ENCODE results near the gene ADAM19.

The ADAM19 gene

DNA sequence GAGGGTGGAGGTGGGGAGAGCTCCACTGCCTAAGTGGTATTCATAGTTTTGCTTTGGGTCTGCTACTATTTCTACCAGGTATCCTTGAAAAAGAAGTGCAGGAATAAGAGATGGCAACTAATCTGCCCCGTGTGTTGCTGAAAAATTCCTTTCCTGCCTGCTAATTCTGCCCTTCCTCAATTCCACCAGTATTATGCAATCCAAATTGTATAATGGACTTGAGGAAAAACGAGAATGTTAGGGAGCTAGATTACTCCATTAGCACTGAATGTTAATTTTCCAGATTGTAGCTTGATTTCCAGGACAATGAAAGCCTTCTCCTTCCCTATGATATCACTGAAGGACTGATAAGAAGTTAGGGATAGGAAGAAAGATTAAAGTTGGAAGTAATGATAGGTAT is 16.9 kb downstream of the ADAM19 start:
- Mint-ChIP-seq H3K27me3 (no peaks in the 10 kb centered on the region), H3K9me3 (ENCODE audit: low read depth) (no peaks in the 10 kb centered on the region), H3K27ac (no peak overlapping the region), H3K36me3 (no peaks in the 10 kb centered on the region), H3K4me1 (ENCODE audit: low read depth) (peaks cover 6% of the 10 kb centered on the region), H3K4me3 (no peak overlapping the region)

DNA sequence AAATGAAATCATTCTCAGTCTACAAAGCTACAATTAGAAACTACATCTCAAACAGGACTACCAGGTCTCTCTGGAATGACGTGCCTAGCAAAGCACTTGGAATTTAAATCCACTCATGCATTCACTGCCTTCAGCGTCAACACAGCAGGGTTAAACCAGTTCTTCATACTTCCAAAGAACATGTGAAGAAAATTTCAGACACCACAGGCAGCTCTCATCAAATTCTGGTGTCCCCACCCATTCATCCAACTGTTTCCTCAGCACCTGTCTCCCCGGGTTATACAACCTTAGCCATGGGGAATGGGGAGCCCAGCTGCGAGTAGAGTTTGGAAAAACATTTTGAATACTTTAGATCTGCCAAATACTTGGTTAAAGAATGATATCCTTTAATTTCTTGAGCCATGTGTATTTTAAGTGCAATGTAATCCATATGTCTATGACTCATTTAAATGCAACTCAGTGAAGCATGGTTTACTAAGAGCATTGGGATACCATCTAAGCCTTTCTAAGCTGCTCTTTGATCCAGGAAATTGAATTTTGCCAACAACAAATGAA is 17.5 kb downstream of the ADAM19 start:
- H3K36me3 Mint-ChIP-seq = no peaks in the 10 kb centered on the region
- no peak overlapping the region for H3K4me3 Mint-ChIP-seq
- no peak overlapping the region for H3K27ac Mint-ChIP-seq
- H3K27me3 Mint-ChIP-seq = no peaks in the 10 kb centered on the region
- no peaks in the 10 kb centered on the region for H3K9me3 Mint-ChIP-seq (ENCODE audit: low read depth)
- H3K4me1 Mint-ChIP-seq (ENCODE audit: low read depth) = peaks cover 6% of the 10 kb centered on the region

DNA sequence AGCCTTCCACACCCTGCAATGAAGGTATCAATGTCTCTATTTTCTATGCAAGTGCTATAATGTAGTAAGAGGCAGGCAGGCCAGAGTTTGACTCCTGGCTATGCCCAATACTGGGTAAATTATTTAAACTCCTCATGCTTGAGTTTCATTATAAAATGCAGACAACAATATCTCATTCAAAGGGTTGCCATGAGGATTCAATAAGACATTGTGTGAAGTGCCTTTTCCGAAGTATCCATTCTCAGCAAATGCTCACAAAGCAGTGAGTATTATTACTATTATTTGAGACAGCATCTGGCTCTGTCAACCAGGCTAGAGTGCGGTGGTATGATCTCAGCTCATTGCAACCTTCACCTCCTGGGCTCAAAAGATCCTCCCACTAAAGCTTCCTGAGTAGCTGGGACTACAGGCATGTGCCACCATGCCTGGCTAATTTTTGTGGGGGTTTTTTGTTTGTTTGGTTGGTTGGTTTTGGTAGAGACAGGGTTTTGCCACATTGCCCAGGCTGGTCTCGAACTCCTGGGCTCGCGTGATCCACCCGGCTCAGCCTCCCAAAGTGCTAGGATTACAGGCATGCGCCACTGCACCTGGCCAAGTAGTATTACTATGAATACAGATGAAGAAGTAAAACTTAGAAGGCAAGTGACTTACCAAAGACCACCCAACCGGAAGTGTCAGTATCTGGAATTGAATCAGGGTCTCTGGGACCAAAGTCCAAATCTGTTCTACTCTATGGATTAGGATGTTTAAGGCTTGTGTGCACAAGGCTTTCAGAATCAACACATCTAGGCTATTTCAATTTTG is 18.8 kb downstream of the ADAM19 start:
- Mint-ChIP-seq H3K4me1 (ENCODE audit: low read depth) (peaks cover 9% of the 10 kb centered on the region), H3K27ac (no peak overlapping the region), H3K36me3 (no peaks in the 10 kb centered on the region), H3K9me3 (ENCODE audit: low read depth) (no peaks in the 10 kb centered on the region), H3K4me3 (no peak overlapping the region), H3K27me3 (no peaks in the 10 kb centered on the region)

DNA sequence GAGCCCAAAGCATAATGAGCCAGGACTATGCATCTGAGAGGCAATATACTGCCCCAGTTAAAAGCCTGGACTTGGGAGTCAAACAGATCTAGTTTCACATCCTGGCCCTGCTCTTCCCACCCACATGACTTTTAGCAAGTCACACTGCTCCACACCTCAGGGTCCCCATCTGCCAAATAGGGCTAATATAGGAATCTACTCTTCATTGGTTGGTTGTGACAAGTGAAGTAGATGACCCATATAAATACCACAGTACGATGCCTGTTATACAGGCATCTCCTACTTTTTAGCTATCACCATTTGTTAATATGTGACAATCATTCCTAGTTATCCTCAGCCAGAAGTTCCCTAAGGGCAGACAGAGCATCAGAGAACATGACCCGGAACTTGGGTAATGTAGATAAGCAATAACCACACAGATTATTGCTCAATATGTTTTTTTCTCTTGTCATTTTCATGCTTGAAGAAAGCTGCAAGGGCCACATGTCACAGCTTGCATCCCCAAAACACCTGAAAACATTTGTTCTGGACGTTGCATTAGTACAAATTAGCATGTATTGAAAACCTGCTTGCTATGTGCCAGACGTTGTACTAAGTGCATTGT is 20.4 kb downstream of the ADAM19 start:
- no peak overlapping the region for H3K4me3 Mint-ChIP-seq
- H3K27me3 Mint-ChIP-seq = no peaks in the 10 kb centered on the region
- peaks cover 11% of the 10 kb centered on the region for H3K4me1 Mint-ChIP-seq (ENCODE audit: low read depth)
- H3K27ac Mint-ChIP-seq = peak overlapping the region; percentile 11
- H3K9me3 Mint-ChIP-seq (ENCODE audit: low read depth) = no peaks in the 10 kb centered on the region
- no peaks in the 10 kb centered on the region for H3K36me3 Mint-ChIP-seq

DNA sequence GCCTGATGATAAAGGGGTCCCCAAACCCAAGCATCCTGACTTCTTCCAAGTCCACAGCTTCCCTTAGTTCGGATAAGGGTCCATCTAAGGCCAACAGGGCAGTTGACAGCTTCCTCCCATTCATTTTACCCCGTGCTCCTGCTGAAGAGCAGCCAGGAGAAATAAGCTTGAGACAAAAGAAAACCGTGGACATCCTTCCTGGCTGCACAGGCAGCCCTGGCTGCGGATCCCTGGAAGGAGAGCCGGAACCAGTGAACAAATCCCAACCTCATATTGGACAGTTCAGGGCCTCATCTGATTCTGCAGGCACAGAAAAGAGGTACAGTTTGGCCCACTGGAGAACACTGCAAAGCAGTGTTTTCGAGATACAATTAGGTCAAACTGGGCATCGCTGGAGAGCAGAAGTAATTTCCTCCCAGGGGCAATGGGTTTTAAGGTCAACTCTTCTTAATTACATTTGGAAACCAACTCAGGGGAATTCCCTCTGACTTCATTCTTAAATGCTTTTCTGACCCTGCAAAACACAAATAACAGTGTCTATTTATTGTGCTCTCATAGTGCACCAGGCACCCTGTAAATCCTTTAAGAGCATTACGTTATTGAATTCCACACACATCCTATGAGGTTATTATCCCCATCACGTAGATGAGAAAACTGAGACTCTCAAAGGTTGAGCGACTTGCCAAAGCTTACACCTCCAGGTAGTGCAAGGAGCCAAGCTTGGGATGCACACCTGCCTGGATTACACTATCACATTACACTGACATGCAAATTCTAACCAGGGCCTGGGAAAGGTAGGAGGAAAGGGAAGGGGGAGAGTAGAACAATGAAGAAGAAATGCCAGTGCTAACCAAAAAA is 21.2 kb downstream of the ADAM19 start:
- no peaks in the 10 kb centered on the region for H3K27me3 Mint-ChIP-seq
- no peaks in the 10 kb centered on the region for H3K36me3 Mint-ChIP-seq
- peaks cover 15% of the 10 kb centered on the region for H3K4me1 Mint-ChIP-seq (ENCODE audit: low read depth)
- H3K9me3 Mint-ChIP-seq (ENCODE audit: low read depth) = no peaks in the 10 kb centered on the region
- H3K4me3 Mint-ChIP-seq = no peak overlapping the region
- no peak overlapping the region for H3K27ac Mint-ChIP-seq

DNA sequence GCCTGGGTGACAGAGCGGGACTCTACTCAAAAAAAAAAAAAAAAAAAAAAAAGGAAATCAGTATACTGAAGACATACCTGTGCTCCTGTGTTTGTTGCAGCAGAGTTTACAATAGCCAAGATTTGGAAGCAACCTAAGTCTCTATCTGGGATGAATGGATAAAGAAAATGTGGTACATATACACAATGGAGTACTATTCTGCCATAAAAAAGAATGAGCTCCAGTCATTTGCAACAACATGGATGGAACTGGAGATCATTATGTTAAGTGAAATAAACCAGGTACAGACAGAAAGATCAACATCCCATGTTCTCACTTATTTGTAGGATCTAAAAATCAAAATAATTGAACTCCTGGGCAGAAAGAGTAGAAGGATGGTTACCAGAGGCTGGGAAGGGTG is 22.9 kb downstream of the ADAM19 start:
- Mint-ChIP-seq H3K4me1 (ENCODE audit: low read depth) (peaks cover 26% of the 10 kb centered on the region), H3K27me3 (no peaks in the 10 kb centered on the region), H3K9me3 (ENCODE audit: low read depth) (no peaks in the 10 kb centered on the region), H3K27ac (no peak overlapping the region), H3K4me3 (no peak overlapping the region), H3K36me3 (peaks cover 2% of the 10 kb centered on the region)

DNA sequence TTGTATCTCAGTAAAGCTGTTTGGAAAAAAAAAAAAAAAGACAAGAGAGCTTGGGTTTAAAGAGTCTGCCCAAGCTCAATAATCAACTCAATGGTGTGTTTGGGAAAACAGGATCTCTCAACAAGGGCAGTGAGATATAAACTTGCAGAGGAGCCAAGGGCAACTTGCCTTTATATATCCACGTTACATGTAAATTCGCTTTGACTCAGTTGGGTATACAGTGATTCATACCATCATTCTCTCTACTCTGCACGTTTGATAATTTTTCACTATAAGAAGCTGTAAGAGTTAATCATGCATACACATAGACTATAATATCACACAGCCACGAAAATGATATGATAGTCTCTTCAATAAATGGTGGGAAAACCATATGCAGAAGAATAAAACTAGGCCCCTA is 24.9 kb downstream of the ADAM19 start:
- H3K9me3 Mint-ChIP-seq (ENCODE audit: low read depth) = no peaks in the 10 kb centered on the region
- peaks cover 30% of the 10 kb centered on the region for H3K4me1 Mint-ChIP-seq (ENCODE audit: low read depth)
- no peak overlapping the region for H3K4me3 Mint-ChIP-seq
- peaks cover 2% of the 10 kb centered on the region for H3K36me3 Mint-ChIP-seq
- no peak overlapping the region for H3K27ac Mint-ChIP-seq
- H3K27me3 Mint-ChIP-seq = no peaks in the 10 kb centered on the region

DNA sequence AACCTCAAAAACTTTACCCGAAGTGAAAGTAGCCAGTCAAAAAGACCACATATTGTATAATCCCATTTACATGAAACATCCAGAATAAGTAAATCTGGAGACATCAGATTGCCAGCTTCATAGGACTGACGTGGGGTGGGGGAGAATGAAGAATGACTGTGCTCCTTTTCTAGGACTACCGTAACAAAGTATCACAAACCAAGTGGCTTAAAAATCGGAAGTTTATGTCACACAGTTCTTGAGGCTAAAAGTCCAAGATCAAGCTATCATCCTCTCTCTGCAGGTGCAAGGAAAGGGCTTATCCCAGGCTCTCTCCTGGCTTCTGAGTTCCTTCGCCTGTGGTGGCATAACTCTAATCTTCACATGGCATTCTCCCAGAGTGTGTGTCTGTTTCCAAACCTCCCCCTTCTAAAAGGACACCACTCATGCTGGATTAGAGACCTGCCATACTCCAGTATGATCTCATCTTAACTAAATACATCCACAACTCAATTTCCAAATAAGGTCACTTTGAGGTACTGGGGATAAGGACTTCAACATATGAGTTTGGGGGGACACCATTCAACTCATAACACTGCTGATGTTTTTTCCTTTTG is 25.5 kb downstream of the ADAM19 start:
- peaks cover 30% of the 10 kb centered on the region for H3K4me1 Mint-ChIP-seq (ENCODE audit: low read depth)

DNA sequence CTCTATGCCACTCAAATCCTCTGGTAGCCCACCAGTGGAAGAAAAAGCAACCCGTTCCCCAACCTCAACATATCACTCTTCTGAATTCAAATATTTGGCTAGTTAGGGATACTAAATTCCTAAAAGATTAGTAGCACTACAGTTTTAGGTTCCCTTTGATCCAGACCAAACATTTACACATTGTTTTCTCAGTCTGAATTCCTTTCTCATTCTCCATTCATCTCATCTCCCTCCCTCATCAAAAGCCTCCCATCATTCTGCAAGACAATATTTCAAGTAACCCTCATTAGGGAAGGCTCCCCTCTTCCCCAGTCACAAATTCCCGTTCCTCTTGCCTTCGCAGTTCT is 26.3 kb downstream of the ADAM19 start:
- peaks cover 2% of the 10 kb centered on the region for H3K36me3 Mint-ChIP-seq
- no peaks in the 10 kb centered on the region for H3K27me3 Mint-ChIP-seq
- no peak overlapping the region for H3K4me3 Mint-ChIP-seq
- peaks cover 33% of the 10 kb centered on the region for H3K4me1 Mint-ChIP-seq (ENCODE audit: low read depth)
- no peak overlapping the region for H3K27ac Mint-ChIP-seq
- no peaks in the 10 kb centered on the region for H3K9me3 Mint-ChIP-seq (ENCODE audit: low read depth)

More for the DNA sequence above, 25.5 kb downstream of the ADAM19 start:
- H3K36me3 Mint-ChIP-seq = peaks cover 2% of the 10 kb centered on the region
- H3K27ac Mint-ChIP-seq = no peak overlapping the region
- H3K4me3 Mint-ChIP-seq = no peak overlapping the region
- no peaks in the 10 kb centered on the region for H3K27me3 Mint-ChIP-seq
- H3K9me3 Mint-ChIP-seq (ENCODE audit: low read depth) = no peaks in the 10 kb centered on the region

DNA sequence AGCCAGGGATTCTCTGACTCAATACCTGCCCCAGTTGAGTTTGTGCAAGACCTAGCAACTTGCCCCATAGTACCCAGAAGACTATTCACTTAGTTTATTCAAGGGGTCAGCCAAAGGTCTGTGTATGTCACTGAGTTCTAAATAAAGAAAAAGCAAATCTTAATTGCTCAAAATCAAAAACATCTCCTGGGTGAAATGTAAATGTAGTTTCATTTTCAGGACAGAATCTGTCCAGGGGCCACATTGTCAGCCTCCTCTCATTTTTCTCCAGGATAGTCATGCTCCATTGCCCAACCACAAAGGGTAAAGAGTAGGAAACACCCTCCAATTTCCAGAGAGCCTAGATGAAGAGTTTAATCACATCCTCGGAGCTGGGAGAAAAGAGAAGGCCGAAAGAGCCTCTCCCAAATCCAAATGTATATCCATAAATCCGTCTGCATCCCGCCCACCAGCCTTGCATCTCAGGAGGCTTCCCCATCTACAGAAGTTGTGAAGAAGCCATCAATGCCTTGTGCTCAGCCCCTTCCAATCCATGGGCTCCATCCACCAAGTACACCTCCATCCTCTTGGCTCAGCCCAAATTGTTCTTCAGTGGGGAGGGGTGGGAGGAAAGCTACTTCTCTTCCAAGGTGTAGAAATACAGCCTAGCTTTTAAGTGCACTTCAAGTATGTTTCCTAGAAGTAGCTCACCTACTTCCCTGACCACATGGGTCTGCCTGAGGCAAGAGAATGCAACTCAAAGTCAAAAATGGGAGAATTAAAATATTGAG is 26.9 kb downstream of the ADAM19 start:
- Mint-ChIP-seq H3K27ac (peak overlapping the region; percentile 24), H3K4me1 (ENCODE audit: low read depth) (peaks cover 34% of the 10 kb centered on the region), H3K4me3 (no peak overlapping the region), H3K36me3 (peaks cover 2% of the 10 kb centered on the region), H3K27me3 (no peaks in the 10 kb centered on the region), H3K9me3 (ENCODE audit: low read depth) (no peaks in the 10 kb centered on the region)

DNA sequence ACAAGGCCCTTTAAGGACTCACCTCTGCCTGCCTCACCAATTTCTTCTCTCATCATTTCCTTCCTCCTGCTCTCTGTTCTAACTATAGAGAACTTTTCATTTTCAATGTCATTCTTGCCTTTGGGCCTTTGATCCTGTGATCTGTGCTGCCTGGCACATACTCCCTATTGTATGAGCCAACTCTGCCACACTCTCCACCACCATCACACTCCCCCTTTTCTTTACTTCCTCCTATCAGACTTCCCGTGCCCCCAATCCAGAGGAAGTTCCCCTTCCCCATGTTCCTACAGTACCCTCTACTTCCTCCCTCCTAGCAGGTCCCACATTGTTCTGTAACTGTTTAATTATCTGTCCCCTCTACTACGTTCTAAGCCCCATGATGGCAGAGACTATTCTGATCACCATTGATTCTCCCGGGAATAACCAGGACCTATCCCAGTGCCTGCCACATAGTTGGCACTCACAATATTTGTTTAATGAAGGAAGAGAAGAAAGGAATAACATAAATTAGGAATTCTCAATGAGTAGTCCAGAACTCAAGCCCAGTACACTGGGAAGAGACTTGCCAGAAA is 27.5 kb downstream of the ADAM19 start:
- no peaks in the 10 kb centered on the region for H3K27me3 Mint-ChIP-seq
- H3K4me3 Mint-ChIP-seq = no peak overlapping the region
- H3K36me3 Mint-ChIP-seq = peaks cover 2% of the 10 kb centered on the region
- peak overlapping the region; percentile 24 for H3K27ac Mint-ChIP-seq
- peaks cover 36% of the 10 kb centered on the region for H3K4me1 Mint-ChIP-seq (ENCODE audit: low read depth)
- no peaks in the 10 kb centered on the region for H3K9me3 Mint-ChIP-seq (ENCODE audit: low read depth)

DNA sequence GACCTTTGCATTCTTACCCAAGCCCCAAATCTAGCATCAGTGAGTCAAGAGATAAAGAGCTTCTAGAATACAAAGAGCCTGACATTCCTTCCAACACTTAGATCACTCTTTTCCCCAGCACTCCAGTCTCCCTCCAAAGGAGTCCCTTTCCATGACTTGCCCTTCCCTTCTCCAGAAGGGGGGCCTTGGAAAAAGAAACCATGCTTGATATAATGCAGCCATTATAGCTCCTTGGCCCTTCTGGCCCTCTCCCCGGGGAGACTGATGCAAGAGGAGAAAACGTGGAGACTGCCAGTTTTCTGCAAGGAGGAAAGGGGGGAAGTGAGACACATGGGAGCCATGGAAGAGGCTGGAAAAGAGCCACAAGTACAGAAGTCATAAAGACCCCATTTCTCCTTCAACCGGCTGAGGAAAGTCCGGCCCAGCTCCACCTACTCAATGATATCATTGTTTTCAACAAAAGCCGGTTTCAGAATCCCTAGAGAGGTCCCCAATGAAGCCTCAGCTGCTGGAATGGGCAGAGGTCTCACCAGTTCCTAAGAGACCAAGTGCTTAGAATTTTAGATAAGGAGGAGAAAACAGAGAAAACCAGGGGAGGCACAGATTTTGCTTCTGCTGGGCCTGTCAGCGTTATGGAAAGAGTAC is 29.0 kb downstream of the ADAM19 start:
- Mint-ChIP-seq H3K27ac (peak overlapping the region; percentile 18), H3K36me3 (peaks cover 2% of the 10 kb centered on the region), H3K27me3 (no peaks in the 10 kb centered on the region), H3K9me3 (ENCODE audit: low read depth) (no peaks in the 10 kb centered on the region), H3K4me1 (ENCODE audit: low read depth) (peaks cover 35% of the 10 kb centered on the region), H3K4me3 (no peak overlapping the region)

DNA sequence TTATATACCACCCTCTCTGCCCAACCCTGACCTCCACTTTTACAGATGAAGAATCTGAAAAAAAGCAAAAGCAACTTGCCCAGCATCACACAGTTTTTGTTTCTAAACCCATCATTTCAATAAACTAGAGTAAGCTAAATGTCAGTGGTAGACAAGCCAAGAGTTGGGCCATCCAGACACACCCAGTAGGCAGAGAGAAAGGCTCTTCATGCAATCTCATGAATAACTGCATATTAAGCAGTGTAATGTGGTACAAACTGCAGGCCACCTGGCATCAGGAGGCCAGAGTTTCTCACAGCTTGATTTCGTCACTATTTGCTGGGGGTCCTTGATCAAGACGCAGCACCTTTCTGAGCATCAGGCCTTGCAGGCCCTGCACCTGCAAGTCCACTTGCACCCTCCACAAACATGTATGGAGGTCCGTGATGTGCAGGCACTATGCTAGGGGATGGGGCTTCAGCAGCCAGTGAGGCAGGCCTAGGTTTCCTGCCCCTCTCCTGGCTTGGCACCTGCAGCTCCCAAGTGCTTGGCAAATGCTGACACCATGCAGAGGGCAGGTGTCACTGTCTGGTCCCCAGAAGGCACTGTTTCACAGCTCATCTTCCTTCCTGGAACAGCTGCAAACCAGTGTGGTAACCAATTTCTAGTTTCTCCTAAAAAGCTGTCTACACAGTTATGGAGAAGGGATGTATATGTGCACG is 29.8 kb downstream of the ADAM19 start:
- peaks cover 43% of the 10 kb centered on the region for H3K4me1 Mint-ChIP-seq (ENCODE audit: low read depth)
- H3K9me3 Mint-ChIP-seq (ENCODE audit: low read depth) = no peaks in the 10 kb centered on the region
- H3K27ac Mint-ChIP-seq = peak overlapping the region; percentile 3
- peaks cover 2% of the 10 kb centered on the region for H3K36me3 Mint-ChIP-seq
- no peaks in the 10 kb centered on the region for H3K27me3 Mint-ChIP-seq
- peak overlapping the region; percentile 40 for H3K4me3 Mint-ChIP-seq
